Suprapubic skin (tissue), 4 donors: ENCODE results near the gene FERMT2. TPM values are rescaled to one million over a fixed set of nuclear protein-coding genes. Genes with fewer than 3 reads are reported as not detected.
"Not testable (repeated sequence)": the region's sequence is repeated elsewhere in the genome, so short reads cannot be mapped to it uniquely, and the experiment has no call there.

ENCODE experiments used
- DNase-seq, 2 donors: peaks; one replicate each; pipeline ENCODE4 v3.0.0-alpha.2; 2019; ENCODE audit warnings: low spot score in 2 of 2
- H3K27ac ChIP-seq: fragments of 200-600 bp; sonication (generic); one replicate; pipeline ENCODE4 v1.5.1; 2019
- H3K27me3 ChIP-seq: fragments of 200-600 bp; sonication (generic); one replicate; pipeline ENCODE4 v1.5.1; 2019
- H3K36me3 ChIP-seq: fragments of 200-600 bp; sonication (generic); one replicate; pipeline ENCODE4 v1.5.1; 2019
- H3K4me1 ChIP-seq: fragments of 200-600 bp; sonication (generic); one replicate; pipeline ENCODE4 v1.5.1; 2019
- H3K4me3 ChIP-seq: fragments of 200-600 bp; sonication (generic); one replicate; pipeline ENCODE4 v1.5.1; 2019; ENCODE audit warnings: mild to moderate bottlenecking
- H3K9me3 ChIP-seq: fragments of 200-600 bp; sonication (generic); one replicate; pipeline ENCODE4 v1.5.1; 2019
- EP300 ChIP-seq: sonication (generic); formaldehyde crosslinking; IDR thresholded peaks from one replicate; pipeline ENCODE4 v1.6.1; 2017; ENCODE audit warnings: antibody characterized with exemption
- POLR2A ChIP-seq, 2 donors: fragments of 450-650 bp; IDR thresholded peaks; one replicate each; pipeline ENCODE4 v1.6.1; 2017; ENCODE audit warnings: antibody characterized with exemption in 2 of 2, mild to moderate bottlenecking in 2 of 2, moderate library complexity in 2 of 2
- POLR2AphosphoS5 ChIP-seq, 3 donors: sonication (generic); formaldehyde crosslinking; IDR thresholded peaks; one replicate each; pipeline ENCODE4 v1.6.1; 2017; ENCODE audit warnings: antibody characterized with exemption in 3 of 3
- WGBS: methylation state at CpG from one replicate; pipeline ENCODE4 v1.1.5; 2018; 5-methylcytosine and 5-hydroxymethylcytosine counted together
- total RNA-seq, 4 donors: library from RNA; depleted of rRNA; stranded (reverse); fragments of >200 nt; gene quantifications; one replicate each; pipeline ENCODE4 v1.1.0, GENCODE V29; 2016
- TF ChIP-seq, protein P1 (sequence below), 2 donors: fragments of 200-600 bp in 1 of 2; fragments of 450-650 bp in 1 of 2; sonication (generic) in 1 of 2; IDR thresholded peaks; one replicate each; pipeline ENCODE4 v1.5.1; 2016 to 2019; ENCODE audit warnings: antibody characterized with exemption in 2 of 2, mild to moderate bottlenecking in 1 of 2, moderate library complexity in 1 of 2

FERMT2 gene
- total RNA-seq, 4 donors from 2014 or later = 9.1 to 17.7 (median 15.1) TPM

GRCh38 chr14:52923902-52924575, 26.8 kb downstream of the FERMT2 start:
- Histone ChIP-seq H3K9me3 (no peaks in the 10 kb centered on the region), H3K4me3 (no peak overlapping the region), H3K4me1 (peaks cover 21% of the 10 kb centered on the region), H3K27ac (no peak overlapping the region), H3K36me3 (no peaks in the 10 kb centered on the region), H3K27me3 (no peaks in the 10 kb centered on the region)
- no peak for TF ChIP-seq POLR2AphosphoS5 (IDR thresholded peaks at IDR 0.05)
- no peak for TF ChIP-seq POLR2A (IDR thresholded peaks at IDR 0.05)
- TF ChIP-seq, protein P1, sequence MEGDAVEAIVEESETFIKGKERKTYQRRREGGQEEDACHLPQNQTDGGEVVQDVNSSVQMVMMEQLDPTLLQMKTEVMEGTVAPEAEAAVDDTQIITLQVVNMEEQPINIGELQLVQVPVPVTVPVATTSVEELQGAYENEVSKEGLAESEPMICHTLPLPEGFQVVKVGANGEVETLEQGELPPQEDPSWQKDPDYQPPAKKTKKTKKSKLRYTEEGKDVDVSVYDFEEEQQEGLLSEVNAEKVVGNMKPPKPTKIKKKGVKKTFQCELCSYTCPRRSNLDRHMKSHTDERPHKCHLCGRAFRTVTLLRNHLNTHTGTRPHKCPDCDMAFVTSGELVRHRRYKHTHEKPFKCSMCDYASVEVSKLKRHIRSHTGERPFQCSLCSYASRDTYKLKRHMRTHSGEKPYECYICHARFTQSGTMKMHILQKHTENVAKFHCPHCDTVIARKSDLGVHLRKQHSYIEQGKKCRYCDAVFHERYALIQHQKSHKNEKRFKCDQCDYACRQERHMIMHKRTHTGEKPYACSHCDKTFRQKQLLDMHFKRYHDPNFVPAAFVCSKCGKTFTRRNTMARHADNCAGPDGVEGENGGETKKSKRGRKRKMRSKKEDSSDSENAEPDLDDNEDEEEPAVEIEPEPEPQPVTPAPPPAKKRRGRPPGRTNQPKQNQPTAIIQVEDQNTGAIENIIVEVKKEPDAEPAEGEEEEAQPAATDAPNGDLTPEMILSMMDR (IDR thresholded peaks at IDR 0.05) = no peak
- no peak for TF ChIP-seq EP300
- no peak for DNase-seq
- 65% methylated on average over 3 of the region's 3 CpGs for WGBS

GRCh38 chr14:52922656-52923055, 28.2 kb downstream of the FERMT2 start:
- Histone ChIP-seq H3K9me3 (no peaks in the 10 kb centered on the region), H3K27ac (no peak overlapping the region), H3K4me3 (no peak overlapping the region), H3K36me3 (no peaks in the 10 kb centered on the region), H3K27me3 (no peaks in the 10 kb centered on the region), H3K4me1 (peaks cover 34% of the 10 kb centered on the region)
- no peak for TF ChIP-seq EP300
- no peak for TF ChIP-seq POLR2AphosphoS5 (IDR thresholded peaks at IDR 0.05)
- TF ChIP-seq, protein P1 (IDR thresholded peaks at IDR 0.05) = no peak
- no peak for TF ChIP-seq POLR2A (IDR thresholded peaks at IDR 0.05)
- DNase-seq = no peak
- WGBS = 76% methylated on average over 4 of the region's 4 CpGs

- Histone ChIP-seq H3K36me3 (no peaks in the 10 kb centered on the region), H3K4me1 (peaks cover 38% of the 10 kb centered on the region), H3K27ac (no peak overlapping the region), H3K27me3 (no peaks in the 10 kb centered on the region), H3K4me3 (no peak overlapping the region), H3K9me3 (no peaks in the 10 kb centered on the region)
- no peak for DNase-seq
- TF ChIP-seq POLR2AphosphoS5 (IDR thresholded peaks at IDR 0.05) (no peak), EP300 (no peak), POLR2A (IDR thresholded peaks at IDR 0.05) (no peak)
- TF ChIP-seq, protein P1 (IDR thresholded peaks at IDR 0.05) = no peak
Measured at GRCh38 chr14:52922059-52922458, 28.8 kb downstream of the FERMT2 start.

GRCh38 chr14:52920411-52920810, 30.4 kb downstream of the FERMT2 start:
- WGBS = 98% methylated on average over 5 of the region's 5 CpGs
- not testable (repeated sequence) for DNase-seq, H3K27me3 ChIP-seq, H3K9me3 ChIP-seq, H3K4me3 ChIP-seq, H3K36me3 ChIP-seq
- Histone ChIP-seq H3K4me1 (peaks cover 31% of the 10 kb centered on the region), H3K27ac (peak overlapping the region; percentile 6)

DNA sequence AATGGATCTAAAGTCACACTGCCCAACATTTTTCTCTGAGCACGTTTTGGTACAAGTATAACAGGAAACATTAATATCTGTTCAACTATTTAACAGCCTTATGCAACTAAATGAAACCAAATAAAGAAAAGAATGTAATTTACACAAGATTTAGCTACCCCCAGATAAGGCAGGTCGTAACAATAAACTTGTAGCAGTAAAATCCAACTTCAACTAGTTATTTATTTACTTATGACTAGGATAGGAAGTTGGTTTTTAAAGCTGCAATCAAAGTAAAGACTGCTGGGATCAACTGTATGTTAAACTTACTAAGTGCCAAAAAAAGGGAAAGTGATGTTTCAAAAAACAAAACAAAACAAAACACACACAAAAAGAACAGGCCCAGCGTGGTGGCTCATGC, 30.9 kb downstream of the FERMT2 start:
- TF ChIP-seq, protein P1 (IDR thresholded peaks at IDR 0.05) = no peak
- no peak for TF ChIP-seq EP300
- TF ChIP-seq POLR2AphosphoS5 (IDR thresholded peaks at IDR 0.05) = no peak
- no peak for TF ChIP-seq POLR2A (IDR thresholded peaks at IDR 0.05)
- Histone ChIP-seq H3K36me3 (no peaks in the 10 kb centered on the region), H3K9me3 (no peaks in the 10 kb centered on the region), H3K27me3 (no peaks in the 10 kb centered on the region), H3K27ac (peak overlapping the region; percentile 6), H3K4me3 (no peak overlapping the region), H3K4me1 (peaks cover 31% of the 10 kb centered on the region)
- WGBS = 64% methylated on average over 3 of the region's 3 CpGs
- no peak for DNase-seq

- TF ChIP-seq, protein P1 (IDR thresholded peaks at IDR 0.05) = no peak
- TF ChIP-seq EP300 (no peak), POLR2A (IDR thresholded peaks at IDR 0.05) (no peak), POLR2AphosphoS5 (IDR thresholded peaks at IDR 0.05) (no peak)
- Histone ChIP-seq H3K9me3 (no peaks in the 10 kb centered on the region), H3K4me3 (no peak overlapping the region), H3K27ac (peak overlapping the region; percentile 53), H3K36me3 (no peaks in the 10 kb centered on the region), H3K27me3 (no peaks in the 10 kb centered on the region), H3K4me1 (peaks cover 31% of the 10 kb centered on the region)
- DNase-seq = no peak
Measured at GRCh38 chr14:52918486-52918885, 32.4 kb downstream of the FERMT2 start.
